GM21423 (cell line): ENCODE results near the gene FCER1G.
"Not testable (repeated sequence)": the region's sequence is repeated elsewhere in the genome, so short reads cannot be mapped to it uniquely, and the experiment has no call there.

Source experiments
- ATAC-seq: cut with Tn5 transposase; IDR thresholded peaks from one replicate; pipeline ENCODE4 v1.9.1; 2021; ENCODE audit warnings: mild to moderate bottlenecking, moderate library complexity; ENCODE audit not compliant: unreplicated experiment

FCER1G gene

GRCh38 chr1:161228032-161228431 lies 12.9 kb downstream of the FCER1G start:
- no peak for ATAC-seq

GRCh38 chr1:161229896-161230295 lies 14.8 kb downstream of the FCER1G start:
- no peak for ATAC-seq

- ATAC-seq: no peak
Observed at GRCh38 chr1:161230762-161231161, 15.7 kb downstream of the FCER1G start.

GRCh38 chr1:161233102-161233501 lies 18.0 kb downstream of the FCER1G start:
- ATAC-seq: no peak

GRCh38 chr1:161235957-161236775 lies 21.1 kb downstream of the FCER1G start:
- no peak for ATAC-seq

DNA sequence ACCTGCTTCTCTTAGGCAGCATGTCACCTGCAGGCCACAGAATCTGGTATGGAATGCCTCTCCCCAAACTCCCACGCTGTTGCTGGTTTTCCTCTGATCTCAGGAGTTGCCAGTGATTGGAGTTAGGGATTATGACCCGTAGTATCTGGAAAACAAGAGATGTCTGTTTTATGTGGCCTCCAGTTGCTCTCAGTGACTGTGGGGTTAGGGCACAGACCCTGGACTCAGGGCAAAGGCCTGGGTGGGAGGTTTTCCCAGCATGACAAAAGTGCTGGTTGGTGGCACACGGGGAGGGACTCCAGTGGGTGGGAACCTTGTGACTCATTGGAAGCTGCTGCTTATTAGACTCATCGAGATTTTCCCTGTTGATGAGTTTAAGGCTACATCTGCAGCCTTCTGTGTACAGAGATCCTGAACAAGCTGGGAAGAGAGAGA lies 23.0 kb downstream of the FCER1G start, which contains the start of gene NR1I3:
Gene NR1I3 (minus strand): TSS at position 165 of the 435 bp plus-strand sequence. CDS start 1,638 bp downstream, outside the sequence.
- no peak for ATAC-seq

DNA sequence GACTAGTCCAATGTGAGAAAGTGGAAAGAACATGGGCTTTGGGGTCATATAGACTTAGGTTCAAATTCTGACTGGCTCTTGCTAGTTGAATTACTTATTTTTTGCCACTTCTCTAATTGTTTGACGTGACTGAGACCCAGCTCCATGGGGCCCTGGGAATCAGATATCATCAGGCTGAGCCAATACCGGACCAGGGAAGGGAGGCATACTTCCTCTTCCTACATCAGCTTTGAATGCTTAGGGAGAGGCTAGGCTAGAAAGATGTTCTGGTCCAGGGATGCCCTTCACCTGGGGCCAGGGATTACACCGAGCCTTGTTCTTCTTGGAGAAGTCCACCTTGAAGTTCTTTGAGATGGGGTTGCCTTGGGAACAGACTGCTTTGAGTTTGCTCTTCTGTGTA lies 26.6 kb downstream of the FCER1G start:
- ATAC-seq: no peak

DNA sequence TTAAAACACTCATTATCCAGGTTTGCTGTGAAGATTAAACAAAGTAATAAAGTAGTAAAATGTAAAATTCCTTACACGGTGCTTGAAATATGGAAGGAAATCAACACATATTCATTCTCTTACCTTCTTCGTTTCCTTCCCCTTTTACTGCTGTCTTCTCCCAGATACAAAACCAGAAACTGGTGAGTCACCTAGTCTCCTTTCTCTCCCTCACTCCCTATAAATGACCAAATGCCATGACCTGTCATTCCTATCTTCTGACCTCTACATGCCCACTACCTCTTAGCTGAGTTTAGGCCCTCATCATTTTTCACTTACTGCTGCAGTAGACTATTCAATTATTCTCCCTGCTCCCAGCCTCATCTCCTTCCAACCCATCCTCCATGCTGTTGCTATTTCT lies 27.2 kb downstream of the FCER1G start:
- ATAC-seq: no peak

GRCh38 chr1:161244888-161245287 lies 29.8 kb downstream of the FCER1G start:
- no peak for ATAC-seq

DNA sequence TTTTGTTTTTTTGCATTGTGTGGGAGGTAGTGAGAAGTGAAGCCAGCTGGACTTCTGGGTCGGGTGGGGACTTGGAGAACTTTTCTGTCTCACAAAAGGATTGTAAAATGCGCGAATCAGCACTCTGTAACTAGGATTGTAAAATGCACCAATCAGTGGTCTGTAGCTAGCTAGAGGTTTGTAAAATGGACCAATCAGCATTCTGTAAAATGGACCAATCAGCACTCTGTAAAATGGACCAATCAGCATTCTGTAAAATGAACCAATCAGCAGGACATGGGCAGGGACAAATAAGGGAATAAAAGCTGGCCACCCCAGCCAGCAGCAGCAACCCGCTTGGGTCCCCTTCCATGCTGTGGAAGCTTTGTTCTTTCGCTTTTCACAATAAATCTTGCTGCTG lies 35.0 kb downstream of the FCER1G start:
- not testable (repeated sequence) for ATAC-seq

DNA sequence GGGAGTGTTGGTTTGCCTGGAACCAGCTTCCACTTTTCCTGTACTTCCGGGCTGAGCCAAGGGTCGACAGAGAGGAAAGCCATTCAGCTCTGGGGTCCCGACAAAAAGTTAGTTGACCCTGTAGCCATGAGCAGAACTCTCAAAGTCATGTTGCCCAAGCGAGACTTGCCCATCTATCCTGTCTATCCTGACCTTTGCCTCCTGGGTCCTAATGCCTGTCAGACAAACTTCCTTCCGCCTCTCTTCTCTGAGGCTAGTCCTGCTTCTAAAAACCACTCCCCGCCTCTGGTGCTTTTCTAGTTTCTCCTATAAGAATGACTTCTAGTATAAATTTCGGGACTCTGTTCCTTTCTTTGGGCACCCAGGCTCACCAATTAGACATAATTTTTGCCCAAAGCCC lies 35.7 kb downstream of the FCER1G start:
- no peak for ATAC-seq

DNA sequence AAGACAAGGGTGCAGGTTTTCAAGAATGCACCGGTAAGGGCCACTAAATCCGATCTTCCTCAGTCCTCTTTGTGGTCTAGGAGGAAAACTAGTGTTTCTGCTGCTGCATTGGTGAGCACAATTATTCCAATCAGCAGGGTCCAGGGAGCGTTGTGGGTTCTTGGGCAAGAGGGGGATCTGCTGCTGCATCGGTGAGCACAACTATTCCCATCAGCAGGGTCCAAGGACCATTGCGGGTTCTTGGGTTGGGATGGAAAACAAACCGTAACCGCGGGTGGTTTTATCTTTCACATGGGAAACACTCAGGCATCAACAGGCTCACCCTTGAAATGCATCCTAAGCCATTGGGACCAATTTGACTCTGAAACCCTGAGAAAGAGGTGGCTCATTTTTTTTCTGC lies 36.5 kb downstream of the FCER1G start:
- no peak for ATAC-seq

DNA sequence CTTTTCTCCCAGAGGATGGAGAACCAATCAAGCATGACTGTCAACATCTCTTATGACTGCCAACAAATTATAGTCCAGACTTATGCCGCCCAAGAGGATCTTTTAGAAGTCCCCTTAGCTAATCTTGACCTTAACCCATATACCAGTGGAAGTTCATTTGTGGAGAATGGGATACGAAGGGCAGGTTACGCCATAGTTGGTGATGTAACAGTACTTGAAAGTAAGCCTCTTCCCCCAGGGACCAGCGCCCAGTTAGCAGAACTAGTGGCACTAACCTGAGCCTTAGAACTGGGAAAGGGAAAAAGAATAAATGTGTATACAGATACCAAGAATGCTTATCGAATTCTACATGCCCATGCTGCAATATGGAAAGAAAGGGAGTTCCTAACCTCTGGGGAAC lies 40.2 kb downstream of the FCER1G start:
- ATAC-seq: not testable (repeated sequence)

- ATAC-seq: not testable (repeated sequence)
Observed at GRCh38 chr1:161255955-161256520, 40.9 kb downstream of the FCER1G start.

DNA sequence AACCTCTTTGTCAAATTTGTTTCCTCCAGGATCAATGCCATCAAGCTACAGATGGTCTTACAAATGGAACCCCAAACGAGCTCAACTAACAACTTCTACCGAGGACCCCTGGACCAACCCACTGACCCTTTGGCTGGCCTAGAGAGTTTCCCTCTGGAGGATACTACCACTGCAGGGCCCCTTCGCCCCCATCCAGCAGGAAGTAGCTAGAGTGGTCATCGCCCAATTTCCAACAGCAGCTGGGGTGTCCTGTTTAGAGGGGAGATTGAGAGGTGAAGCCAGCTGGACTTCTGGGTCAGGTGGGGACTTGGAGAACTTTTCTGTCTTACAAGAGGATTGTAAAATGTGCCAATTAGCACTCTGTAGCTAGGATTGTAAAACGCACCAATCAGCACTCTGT lies 42.0 kb downstream of the FCER1G start:
- ATAC-seq: not testable (repeated sequence)

GRCh38 chr1:161258439-161259344 lies 43.6 kb downstream of the FCER1G start, which contains the start of gene PCP4L1:
Gene PCP4L1 (plus strand): TSS chr1:161258745. CDS start chr1:161258975, 230 bp downstream.
- ATAC-seq: no peak

DNA sequence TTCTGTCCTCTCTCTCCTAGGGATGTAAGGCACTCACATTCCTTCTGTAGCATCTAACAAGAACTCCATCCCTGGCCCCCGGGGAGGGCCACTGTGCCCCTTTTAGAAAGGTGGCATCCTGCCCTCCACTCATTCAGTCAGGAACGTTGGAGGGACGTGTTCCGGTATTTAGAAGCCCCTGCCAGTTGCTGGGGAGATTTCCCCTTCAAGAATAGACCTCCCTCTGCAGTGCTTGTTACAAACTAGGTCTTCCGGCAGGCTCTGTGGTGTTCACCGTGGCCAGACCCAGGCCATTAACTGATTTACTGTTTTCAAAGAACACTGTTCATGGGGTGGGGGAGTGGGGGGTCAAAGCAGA lies 44.2 kb downstream of the FCER1G start:
- no peak for ATAC-seq

DNA sequence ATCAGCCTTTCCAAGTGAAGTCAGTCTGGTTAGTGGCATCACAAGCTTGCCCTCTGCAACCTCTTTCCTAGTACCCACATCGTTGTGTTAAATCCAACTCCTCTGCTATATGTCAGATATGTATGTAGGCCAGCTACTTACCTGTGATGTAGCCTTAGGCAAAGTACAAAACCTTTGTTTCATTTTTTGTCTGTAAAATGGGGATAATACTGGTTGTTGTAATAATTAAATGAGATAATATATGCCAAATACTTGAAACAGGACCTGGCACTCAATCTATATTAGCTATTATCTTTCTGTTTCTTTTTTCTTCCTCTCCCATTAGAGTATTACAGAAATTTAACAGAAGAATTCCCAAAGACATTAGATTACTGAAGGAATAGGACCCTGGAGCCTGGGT lies 44.7 kb downstream of the FCER1G start:
- ATAC-seq: no peak

DNA sequence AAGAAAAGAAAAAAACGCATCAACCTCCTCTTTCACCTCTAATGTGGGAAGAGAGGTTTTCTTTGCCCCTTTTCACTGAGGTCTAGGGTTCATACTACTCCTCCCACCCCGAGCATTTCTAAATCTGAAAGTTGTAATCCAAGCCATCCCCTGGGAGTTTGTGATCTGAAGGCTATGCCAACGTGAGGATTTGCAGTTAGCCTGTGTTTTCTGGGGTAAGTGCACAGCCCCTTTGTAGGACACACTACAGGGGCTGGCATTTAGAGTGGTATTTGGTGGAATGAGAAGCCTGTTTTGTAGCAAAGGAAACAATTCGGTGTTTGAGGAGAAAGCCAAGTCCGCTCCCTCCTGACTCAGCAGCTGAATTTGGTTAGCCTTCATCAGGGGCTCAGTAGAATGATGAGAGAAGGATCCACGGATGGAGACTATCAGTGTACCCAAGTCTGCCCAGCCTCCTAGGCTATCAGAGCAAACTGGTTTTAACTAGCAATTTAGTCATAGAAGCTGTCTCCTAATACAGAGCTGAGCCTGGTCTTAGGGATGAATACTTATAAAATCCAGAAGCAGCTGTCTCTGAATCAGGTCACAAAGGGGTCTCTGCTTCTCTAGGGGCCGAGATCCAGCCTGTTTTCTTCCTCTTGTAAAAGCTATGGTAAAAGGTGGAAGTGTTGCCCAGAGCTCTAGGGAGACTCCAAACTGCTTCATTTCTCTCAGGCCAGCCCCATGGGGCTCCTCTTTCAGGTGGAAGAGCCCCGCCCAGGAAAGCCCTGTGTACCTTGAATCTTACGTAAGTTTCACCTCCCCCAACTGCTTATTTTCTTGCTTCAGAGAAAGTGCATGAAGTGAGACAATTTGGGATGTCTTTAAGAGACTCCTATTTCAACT lies 45.5 kb downstream of the FCER1G start:
- no peak for ATAC-seq
